HG03439 (cell line): ENCODE results near the gene ACSM6.
A peak's percentile ranks its signal among the peaks of the same experiment; 100 is the strongest.

ENCODE experiments used
- ATAC-seq: cut with Tn5 transposase; IDR thresholded peaks from one replicate; pipeline ENCODE4 v1.9.1; 2021; ENCODE audit warnings: mild to moderate bottlenecking, moderate library complexity; ENCODE audit not compliant: unreplicated experiment

The ACSM6 gene

DNA sequence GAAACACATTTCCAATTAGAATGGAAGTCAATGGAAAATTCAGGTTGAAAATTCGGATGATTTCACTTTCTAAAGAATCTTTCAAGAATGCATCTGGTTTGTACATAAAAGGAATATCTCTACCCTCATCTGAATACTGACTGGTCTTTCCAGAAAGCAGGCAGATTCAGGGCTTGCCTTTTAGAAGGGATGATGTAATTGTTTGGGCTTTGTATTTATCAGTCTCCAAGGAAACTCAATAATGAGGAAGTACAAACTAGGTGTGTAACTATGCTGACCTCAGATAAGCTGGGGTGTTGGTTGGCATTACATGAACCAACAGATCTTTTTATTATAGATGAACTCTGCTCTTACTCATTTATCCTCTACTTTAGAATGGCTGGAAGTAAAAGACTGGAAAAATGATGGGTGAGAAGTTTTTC, 72.6 kb downstream of the ACSM6 start:
- peak; percentile 77 for ATAC-seq

GRCh38 chr10:95267251-95267650, 73.2 kb downstream of the ACSM6 start:
- no peak for ATAC-seq

DNA sequence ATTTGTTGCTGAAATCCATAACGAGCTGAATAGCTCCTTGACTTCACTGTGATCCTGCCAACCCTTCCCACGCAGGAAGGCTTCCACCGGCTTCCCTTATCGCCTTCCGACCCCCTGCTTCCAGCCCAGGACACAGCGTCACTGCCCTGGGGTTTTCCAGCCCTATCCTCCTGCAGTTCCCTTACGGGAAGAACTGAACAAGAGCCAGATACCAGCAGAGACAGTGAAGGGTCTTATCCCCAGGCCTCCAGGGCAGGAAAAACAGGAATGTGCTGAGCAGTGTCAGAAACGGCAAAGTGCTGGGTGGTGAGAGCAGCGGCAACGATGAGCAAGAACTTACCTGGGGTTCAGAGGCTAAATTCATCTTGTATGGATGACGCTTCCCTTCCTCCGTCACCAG, 74.4 kb downstream of the ACSM6 start:
- no peak for ATAC-seq

- no peak for ATAC-seq
Measured at GRCh38 chr10:95273393-95274312, 79.6 kb downstream of the ACSM6 start.

DNA sequence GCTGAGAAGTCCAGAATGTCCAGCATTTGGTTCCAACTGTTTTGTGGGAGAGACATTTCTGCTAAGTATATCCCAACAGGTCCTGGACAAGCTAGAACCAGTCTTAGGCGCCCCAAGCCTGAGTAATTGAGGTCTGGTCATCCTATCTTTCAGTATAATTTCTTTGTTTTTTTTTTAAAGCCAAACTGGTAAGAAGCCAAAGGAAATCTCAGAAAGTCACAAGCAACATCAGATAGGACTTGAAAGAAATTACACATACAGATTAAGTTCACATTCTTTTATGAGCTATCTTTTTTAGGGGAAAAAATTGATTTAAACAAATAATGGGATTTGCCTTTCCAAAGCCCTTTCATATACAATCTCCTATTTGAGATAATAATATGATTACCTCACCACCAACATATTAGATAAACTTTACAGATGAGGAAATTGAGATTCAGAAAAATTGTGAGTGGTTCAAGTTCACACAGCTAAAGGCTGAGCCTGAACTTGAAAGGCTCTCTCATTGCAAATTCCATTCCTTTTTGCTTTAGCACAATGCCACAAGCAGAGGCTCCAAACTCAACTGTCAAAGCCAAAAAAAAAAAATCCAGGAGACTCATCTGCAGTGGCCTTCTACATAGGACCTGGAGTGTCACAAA, 81.8 kb downstream of the ACSM6 start:
- ATAC-seq = no peak

DNA sequence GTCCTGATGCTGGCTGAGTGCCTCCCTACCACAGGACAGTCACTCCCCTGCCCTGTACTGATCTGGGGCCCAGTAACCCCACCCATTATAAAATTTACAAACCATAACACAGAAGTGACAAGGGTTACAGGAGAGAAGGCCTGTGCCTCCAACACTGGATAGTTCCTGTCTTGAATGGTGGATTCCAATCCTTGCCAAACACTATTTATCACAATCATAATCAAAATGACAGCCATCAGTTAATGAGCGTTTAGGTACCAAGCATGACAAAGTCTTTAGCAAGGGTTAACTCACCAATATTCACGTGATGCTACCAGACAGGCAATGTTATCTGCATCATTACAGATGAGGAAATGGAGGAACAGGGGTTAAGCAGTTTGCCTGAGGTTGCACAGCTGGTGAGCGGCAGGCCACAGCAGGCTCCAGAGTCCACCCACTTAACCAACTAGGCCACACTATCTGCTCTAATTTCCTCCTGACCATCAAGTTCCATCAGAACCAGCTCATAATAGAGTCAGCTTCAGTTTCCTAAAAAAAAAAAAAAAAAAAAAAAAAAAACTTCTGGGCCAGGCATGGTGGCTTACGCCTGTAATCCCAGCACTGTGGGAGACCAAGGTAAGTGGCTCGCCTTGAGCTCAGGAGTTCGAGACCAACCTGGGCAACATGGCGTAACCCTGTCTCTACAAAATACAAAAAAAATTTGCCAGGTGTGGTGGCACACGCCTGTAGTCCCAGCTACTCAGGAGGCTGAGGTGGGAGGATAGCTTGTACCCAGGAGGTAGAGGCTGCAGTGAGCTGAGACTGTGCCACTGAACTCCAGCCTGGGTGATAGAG, 82.5 kb downstream of the ACSM6 start:
- ATAC-seq = no peak

DNA sequence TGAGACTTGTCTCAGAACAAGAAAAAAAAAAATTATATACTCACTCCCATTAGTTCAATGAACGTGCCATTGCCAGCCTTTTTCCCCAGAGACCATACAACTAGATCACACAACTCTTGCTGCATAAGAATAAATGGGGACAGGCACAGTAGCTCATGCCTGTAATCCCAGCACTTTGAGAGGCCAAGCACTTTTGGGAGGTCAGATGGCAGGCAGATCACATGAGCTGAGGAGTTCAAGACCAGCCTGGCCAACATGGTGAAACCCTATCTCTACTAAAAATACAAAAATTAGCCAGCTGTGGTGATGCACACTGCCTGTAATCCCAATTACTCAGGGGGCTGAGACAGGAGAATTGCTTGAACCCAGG, 83.1 kb downstream of the ACSM6 start:
- no peak for ATAC-seq

GRCh38 chr10:95277614-95278013, 83.6 kb downstream of the ACSM6 start:
- ATAC-seq = no peak
